ENCODE measurements around the gene MCTP2.
"Not testable (repeated sequence)": the region's sequence is repeated elsewhere in the genome, so short reads cannot be mapped to it uniquely, and the experiment has no call there.

MCTP2 gene

DNA sequence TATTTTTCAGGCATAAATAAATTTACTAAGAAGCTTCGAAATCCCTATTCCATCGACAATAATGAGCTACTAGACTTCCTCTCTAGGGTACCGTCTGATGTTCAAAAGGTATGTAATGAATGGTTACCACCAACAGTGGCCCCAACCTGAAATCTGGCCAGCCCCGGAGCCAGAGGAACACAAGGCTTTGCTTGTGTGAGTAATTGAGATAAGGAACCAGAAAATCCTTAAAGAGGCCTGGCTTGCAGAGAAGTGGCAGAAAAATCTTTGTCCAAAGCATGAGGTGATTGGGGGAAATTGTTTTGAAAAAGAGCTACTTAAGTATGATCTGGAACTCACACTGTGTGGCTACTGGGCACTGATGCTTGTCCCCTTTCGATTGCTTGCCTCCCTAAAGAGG is 245.3 kb downstream of the MCTP2 start:
- no peak overlapping the region for H3K27ac Mint-ChIP-seq
- intact Hi-C loops (cut with micrococcal nuclease): no loop called here
- H3K36me3 Mint-ChIP-seq (ENCODE audit: low read depth): peaks cover 8% of the 10 kb centered on the region
- no peaks in the 10 kb centered on the region for H3K27me3 Mint-ChIP-seq
- H3K4me3 Mint-ChIP-seq: no peak overlapping the region
- no peaks in the 10 kb centered on the region for H3K9me3 Mint-ChIP-seq
- no peaks in the 10 kb centered on the region for H3K4me1 Mint-ChIP-seq (ENCODE audit: low read depth)

DNA sequence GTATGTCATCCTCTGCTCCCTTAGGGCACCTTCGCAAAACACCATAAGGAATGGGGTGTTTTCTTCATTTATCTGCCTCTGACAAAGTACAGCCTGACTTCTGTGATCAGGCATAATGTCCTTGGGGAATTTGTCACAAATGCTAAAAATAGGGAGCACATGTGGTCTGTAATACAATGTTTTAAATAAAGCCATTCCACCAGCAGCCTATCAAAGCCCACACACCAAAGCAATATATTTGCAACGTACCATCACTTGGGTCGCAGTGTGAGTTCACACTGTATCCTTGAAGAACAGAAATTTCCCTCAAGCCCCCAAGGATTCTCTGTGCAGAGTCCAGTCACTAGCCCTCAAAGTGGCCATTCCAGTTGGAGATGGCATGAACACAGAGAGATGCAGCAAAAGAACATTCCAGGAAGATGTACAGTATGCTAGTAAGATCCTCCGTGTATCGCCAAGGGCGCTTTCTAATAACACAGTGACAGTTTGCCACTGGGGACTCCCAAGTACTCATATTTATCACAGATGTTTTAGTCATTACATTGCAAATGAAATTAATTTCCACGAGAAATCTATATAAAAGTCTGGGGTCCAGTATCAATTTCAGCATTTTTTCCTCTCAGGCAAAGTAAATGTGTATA is 246.7 kb downstream of the MCTP2 start:
- Mint-ChIP-seq H3K27me3 (no peaks in the 10 kb centered on the region), H3K36me3 (ENCODE audit: low read depth) (peaks cover 8% of the 10 kb centered on the region), H3K9me3 (peaks cover 6% of the 10 kb centered on the region), H3K4me3 (no peak overlapping the region), H3K27ac (no peak overlapping the region), H3K4me1 (ENCODE audit: low read depth) (no peaks in the 10 kb centered on the region)
- intact Hi-C loops (cut with micrococcal nuclease): no loop called here

DNA sequence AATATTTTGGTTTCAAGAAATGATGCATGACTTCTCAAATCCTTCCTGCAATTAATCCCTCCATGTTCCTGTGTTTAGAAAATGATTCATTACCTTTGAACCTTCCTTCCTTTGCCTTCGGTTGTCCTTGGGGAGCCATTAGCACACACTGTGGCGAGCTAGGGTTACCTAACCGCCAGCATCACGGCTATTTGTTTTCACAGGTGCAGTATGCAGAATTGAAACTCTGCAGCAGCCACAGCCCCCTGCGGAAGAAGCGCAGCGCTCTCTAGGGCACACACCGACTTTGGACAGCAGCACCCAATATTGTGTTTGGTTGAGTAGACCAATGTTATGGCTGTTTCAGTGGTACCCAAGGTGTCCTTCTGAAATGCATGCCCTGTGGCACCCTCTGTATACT is 247.4 kb downstream of the MCTP2 start:
- Mint-ChIP-seq H3K4me3 (no peak overlapping the region), H3K9me3 (peaks cover 7% of the 10 kb centered on the region), H3K27ac (no peak overlapping the region), H3K4me1 (ENCODE audit: low read depth) (no peaks in the 10 kb centered on the region), H3K36me3 (ENCODE audit: low read depth) (peaks cover 8% of the 10 kb centered on the region), H3K27me3 (no peaks in the 10 kb centered on the region)
- intact Hi-C loops (cut with micrococcal nuclease): no loop called here

DNA sequence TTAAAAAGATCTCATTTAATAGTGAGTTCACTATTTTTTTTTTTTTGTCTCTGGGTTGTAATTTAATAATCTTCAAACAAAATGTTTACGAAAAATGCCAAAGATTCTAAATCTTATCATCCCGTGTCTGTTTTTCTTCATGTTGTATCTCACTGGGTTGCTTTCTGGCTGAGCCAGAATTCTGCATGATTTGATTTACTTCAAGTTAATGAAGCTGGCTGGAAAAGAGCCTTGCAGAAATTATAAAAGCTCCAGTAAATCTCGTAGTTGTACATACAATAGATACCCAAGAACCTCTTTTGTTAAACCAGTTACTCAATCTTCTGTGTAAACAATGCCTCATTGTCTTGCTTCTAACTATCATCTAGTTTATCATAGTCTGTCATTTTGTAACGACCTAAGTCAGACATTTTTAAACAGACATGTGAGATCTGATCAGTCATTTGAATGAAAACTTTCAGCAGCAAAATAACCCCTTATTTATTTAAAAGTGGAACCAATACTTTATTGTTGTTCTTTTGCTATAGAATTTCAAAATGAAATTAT is 249.0 kb downstream of the MCTP2 start:
- intact Hi-C loops (cut with micrococcal nuclease): no loop called here
- peaks cover 3% of the 10 kb centered on the region for H3K27me3 Mint-ChIP-seq
- H3K36me3 Mint-ChIP-seq (ENCODE audit: low read depth): peaks cover 8% of the 10 kb centered on the region
- H3K9me3 Mint-ChIP-seq: peaks cover 7% of the 10 kb centered on the region
- H3K4me1 Mint-ChIP-seq (ENCODE audit: low read depth): no peaks in the 10 kb centered on the region
- no peak overlapping the region for H3K27ac Mint-ChIP-seq
- no peak overlapping the region for H3K4me3 Mint-ChIP-seq

DNA sequence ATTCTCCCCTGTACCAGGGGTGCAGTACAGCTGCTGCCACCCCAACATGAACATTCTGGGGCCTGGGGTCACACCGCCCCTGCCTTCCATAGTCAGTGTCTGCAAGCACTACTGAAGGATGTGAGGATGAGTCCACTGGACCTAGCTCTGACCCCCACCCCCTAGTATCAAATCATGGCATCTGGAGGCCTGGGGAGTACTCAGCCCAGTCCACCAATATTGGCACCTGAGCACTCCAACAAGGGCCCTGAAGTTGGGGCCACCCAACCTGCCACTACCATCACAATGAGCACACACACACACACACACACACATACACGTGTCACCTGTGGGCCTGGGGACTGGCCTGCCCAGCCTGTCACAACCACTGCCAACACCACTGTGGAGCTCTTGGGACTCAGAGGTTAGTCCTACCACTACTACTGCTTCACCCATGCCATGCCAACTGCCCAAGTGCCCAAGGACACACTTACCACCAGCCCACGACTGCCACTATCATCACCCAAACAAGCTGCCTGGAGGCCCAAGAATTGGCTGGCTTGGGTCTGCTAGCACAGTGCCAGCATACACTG is 253.9 kb downstream of the MCTP2 start:
- no peaks in the 10 kb centered on the region for H3K36me3 Mint-ChIP-seq (ENCODE audit: low read depth)
- H3K27ac Mint-ChIP-seq: no peak overlapping the region
- peaks cover 22% of the 10 kb centered on the region for H3K27me3 Mint-ChIP-seq
- H3K9me3 Mint-ChIP-seq: peaks cover 7% of the 10 kb centered on the region
- no peak overlapping the region for H3K4me3 Mint-ChIP-seq
- intact Hi-C loops (cut with micrococcal nuclease): no loop called here
- H3K4me1 Mint-ChIP-seq (ENCODE audit: low read depth): no peaks in the 10 kb centered on the region

DNA sequence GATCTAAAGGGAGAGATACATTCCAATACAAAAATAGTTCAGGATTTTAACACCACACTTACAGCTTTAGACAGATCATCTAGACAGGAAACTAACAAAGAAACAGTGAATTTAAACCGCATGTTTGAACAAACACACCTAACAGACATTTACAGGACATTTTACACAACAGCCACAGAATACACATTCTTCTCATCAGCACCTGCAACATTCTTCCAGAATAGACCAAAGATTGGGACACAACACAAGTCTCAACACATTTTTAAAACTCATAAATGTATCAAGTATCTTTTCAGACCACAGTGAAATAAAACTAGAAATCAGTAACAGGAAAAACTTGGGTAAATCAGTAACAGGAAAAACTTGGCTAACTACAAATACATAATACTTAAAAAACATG is 256.3 kb downstream of the MCTP2 start:
- peaks cover 26% of the 10 kb centered on the region for H3K27me3 Mint-ChIP-seq
- intact Hi-C loops (cut with micrococcal nuclease): no loop called here
- H3K36me3 Mint-ChIP-seq (ENCODE audit: low read depth): no peaks in the 10 kb centered on the region
- peaks cover 1% of the 10 kb centered on the region for H3K4me1 Mint-ChIP-seq (ENCODE audit: low read depth)
- peaks cover 5% of the 10 kb centered on the region for H3K9me3 Mint-ChIP-seq
- no peak overlapping the region for H3K4me3 Mint-ChIP-seq
- no peak overlapping the region for H3K27ac Mint-ChIP-seq

DNA sequence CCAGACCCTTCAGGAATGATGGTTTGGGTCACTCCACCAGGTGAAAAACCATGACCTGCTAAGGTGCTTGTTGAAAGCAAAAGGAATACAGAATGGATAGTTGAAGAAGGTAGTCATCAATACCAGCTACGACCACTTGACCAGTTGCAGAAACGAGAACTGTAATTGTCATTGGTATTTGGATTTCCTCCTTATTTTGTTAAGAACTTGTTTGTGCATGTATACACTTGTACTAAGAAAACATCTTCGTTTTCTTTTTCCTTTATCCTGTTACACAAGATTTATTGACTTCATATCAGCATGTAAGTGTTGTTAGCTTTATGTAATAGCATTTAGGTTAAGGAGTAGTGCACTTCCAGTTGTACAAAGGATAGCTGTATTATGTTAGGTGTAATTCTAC is 261.8 kb downstream of the MCTP2 start:
- no peak overlapping the region for H3K27ac Mint-ChIP-seq
- H3K4me3 Mint-ChIP-seq: no peak overlapping the region
- H3K27me3 Mint-ChIP-seq: peaks cover 16% of the 10 kb centered on the region
- H3K9me3 Mint-ChIP-seq: peaks cover 13% of the 10 kb centered on the region
- H3K36me3 Mint-ChIP-seq (ENCODE audit: low read depth): no peaks in the 10 kb centered on the region
- intact Hi-C loops (cut with micrococcal nuclease): no loop called here
- H3K4me1 Mint-ChIP-seq (ENCODE audit: low read depth): peaks cover 5% of the 10 kb centered on the region

DNA sequence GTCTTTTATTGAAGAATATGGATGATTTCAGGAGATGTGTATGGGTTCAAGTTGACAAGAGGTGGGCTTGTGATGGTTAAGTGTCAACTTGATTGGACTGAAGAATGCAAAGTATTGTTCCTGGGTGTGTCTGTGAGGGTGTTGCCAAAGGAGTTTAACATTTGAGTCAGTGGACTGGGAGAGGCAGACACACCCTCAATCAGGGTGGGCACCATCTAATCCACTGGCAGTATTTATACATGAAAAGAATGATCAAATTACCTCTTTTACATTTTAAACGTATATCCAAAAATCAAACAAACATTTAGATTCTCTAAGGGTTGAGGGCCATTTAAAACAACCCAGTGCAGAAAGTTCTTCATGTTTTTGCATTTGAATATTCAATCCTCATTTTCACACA is 262.2 kb downstream of the MCTP2 start:
- H3K36me3 Mint-ChIP-seq (ENCODE audit: low read depth); H3K4me3 Mint-ChIP-seq; intact Hi-C loops (cut with micrococcal nuclease); H3K4me1 Mint-ChIP-seq (ENCODE audit: low read depth); H3K27ac Mint-ChIP-seq: not testable (repeated sequence)
- peaks cover 15% of the 10 kb centered on the region for H3K27me3 Mint-ChIP-seq
- H3K9me3 Mint-ChIP-seq: peaks cover 17% of the 10 kb centered on the region

DNA sequence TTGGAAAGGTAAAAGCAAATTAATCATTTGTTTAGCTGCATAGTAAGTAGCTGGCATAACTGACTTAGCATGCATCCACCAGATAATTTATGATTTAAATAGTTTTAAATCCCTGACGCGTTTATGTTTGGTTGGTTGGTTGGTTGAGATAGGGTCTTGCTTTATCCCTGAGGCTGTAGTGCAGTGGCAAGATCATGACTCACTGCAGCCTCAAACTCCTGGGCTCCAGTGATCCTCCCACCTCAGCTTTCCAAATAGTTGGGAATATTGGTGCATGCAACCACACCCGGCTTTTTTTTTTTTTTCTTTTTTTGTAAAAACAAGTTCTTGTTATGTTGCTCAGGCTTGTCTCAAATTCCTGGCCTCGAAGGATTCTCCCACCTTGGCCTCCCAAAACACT is 263.4 kb downstream of the MCTP2 start:
- no peak overlapping the region for H3K4me3 Mint-ChIP-seq
- H3K36me3 Mint-ChIP-seq (ENCODE audit: low read depth): no peaks in the 10 kb centered on the region
- peaks cover 29% of the 10 kb centered on the region for H3K9me3 Mint-ChIP-seq
- intact Hi-C loops (cut with micrococcal nuclease): no loop called here
- peaks cover 11% of the 10 kb centered on the region for H3K27me3 Mint-ChIP-seq
- H3K27ac Mint-ChIP-seq: no peak overlapping the region
- peaks cover 5% of the 10 kb centered on the region for H3K4me1 Mint-ChIP-seq (ENCODE audit: low read depth)

DNA sequence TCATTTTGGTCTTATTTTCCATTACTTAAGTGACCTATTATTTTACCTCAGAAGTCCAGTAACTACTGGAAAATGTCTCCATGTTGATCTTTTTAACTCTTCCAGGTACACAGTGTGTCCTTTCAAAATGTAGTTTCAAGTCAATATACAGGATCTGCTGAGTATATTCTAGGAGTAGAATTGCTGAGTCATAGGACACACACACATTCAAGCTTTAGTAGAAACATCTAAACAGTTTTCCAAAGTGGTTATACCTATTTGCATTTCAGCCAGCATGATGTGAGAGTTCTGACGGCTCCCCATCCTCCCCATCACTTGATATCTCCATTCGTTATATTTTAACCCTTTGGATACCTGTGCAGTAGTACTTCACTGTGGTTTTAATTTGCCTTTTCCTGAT is 271.9 kb downstream of the MCTP2 start:
- intact Hi-C loops (cut with micrococcal nuclease): no loop called here
- Mint-ChIP-seq H3K36me3 (ENCODE audit: low read depth) (no peaks in the 10 kb centered on the region), H3K4me3 (no peak overlapping the region), H3K4me1 (ENCODE audit: low read depth) (no peaks in the 10 kb centered on the region), H3K27me3 (peaks cover 9% of the 10 kb centered on the region), H3K27ac (no peak overlapping the region), H3K9me3 (peaks cover 82% of the 10 kb centered on the region)

DNA sequence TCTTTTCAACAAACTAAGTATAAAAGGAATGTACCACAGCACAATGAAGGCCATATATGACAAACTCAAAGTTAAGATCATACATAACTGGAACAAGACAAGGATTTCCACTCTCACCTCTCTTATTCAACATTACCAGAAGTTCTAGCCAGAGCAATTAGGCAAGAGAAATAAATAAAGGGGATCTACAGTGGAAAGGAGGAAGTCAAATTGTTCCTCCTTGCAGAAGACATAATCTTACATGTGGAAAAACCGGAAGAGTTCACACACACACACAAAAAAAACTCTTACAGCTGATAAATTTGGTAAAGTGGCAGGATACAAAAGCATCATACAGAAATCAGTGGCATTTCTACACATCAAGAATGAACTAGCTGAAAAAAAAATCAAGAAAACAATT is 277.9 kb downstream of the MCTP2 start:
- Mint-ChIP-seq H3K4me1 (ENCODE audit: low read depth) (no peaks in the 10 kb centered on the region), H3K4me3 (no peak overlapping the region), H3K27ac (no peak overlapping the region), H3K9me3 (peaks cover 53% of the 10 kb centered on the region), H3K36me3 (ENCODE audit: low read depth) (no peaks in the 10 kb centered on the region), H3K27me3 (peaks cover 10% of the 10 kb centered on the region)
- intact Hi-C loops (cut with micrococcal nuclease): no loop called here

DNA sequence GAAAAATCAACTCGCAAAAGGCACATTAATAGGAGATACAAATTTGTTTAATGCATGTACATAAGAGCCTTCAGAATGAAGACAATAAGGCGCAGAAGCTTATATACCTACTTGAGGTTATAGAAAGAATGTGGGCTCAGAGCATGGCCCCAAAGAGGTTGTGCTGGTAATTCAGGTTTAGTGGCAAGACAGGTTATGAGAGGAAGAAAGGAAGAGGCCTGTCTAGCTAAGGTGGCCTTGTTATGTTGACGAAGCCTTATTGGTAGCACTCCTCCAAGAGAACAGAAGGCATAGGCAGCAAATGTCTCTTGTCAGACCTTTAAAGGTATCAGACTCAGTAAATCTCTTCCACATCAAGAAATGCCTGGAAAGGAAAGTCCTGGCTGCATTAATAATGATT is 290.8 kb downstream of the MCTP2 start:
- H3K36me3 Mint-ChIP-seq (ENCODE audit: low read depth): no peaks in the 10 kb centered on the region
- no peak overlapping the region for H3K4me3 Mint-ChIP-seq
- H3K27ac Mint-ChIP-seq: no peak overlapping the region
- H3K27me3 Mint-ChIP-seq: peaks cover 2% of the 10 kb centered on the region
- no peaks in the 10 kb centered on the region for H3K9me3 Mint-ChIP-seq
- H3K4me1 Mint-ChIP-seq (ENCODE audit: low read depth): no peaks in the 10 kb centered on the region
- intact Hi-C loops (cut with micrococcal nuclease): no loop called here

DNA sequence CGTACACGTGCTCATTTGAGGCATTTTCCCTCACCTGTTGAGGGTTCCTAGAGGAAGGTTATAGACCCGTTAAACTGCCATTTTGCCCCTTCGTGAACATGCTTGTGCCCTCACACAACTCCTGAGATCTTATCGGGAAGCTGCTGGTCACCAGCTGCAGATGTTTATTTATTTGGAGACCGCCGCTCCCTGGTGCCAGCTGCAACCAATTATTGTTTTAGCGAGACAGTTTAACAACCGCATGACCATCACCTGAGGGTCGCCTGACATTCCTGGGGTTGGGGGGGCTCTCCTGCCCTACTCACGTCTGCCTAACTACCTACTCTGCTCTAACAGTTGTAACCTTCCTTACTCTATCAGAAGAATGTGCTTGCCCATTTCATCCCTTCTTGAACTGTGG is 292.5 kb downstream of the MCTP2 start:
- intact Hi-C loops (cut with micrococcal nuclease): no loop called here
- Mint-ChIP-seq H3K9me3 (no peaks in the 10 kb centered on the region), H3K27me3 (no peaks in the 10 kb centered on the region), H3K27ac (no peak overlapping the region), H3K36me3 (ENCODE audit: low read depth) (no peaks in the 10 kb centered on the region), H3K4me1 (ENCODE audit: low read depth) (no peaks in the 10 kb centered on the region), H3K4me3 (no peak overlapping the region)

DNA sequence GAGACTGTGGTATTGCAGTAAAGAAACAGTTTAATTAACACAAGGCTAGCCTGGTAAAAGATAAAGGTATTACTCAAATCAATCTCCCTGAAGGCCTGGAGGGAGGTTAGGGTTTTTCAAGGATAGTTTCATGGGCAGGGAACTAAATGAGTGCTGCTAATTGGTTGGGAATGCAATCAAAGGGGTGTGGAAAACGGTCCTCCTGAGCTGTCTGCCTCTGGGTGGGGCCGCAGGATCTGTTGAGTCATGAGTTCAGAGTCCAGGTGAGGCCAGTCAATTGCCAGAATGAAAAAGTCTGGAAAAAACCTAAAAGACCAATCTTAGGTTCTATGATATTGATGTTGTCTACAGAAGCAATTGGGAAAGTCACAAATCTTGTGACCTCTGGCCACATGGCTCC is 293.2 kb downstream of the MCTP2 start:
- H3K27ac Mint-ChIP-seq: no peak overlapping the region
- no peak overlapping the region for H3K4me3 Mint-ChIP-seq
- H3K9me3 Mint-ChIP-seq: no peaks in the 10 kb centered on the region
- intact Hi-C loops (cut with micrococcal nuclease): no loop called here
- H3K27me3 Mint-ChIP-seq: no peaks in the 10 kb centered on the region
- no peaks in the 10 kb centered on the region for H3K36me3 Mint-ChIP-seq (ENCODE audit: low read depth)
- H3K4me1 Mint-ChIP-seq (ENCODE audit: low read depth): no peaks in the 10 kb centered on the region
